HCT116 (cell line): ENCODE measurements around the gene EXOC6B. TPM values are rescaled to one million over a fixed set of nuclear protein-coding genes. Genes with fewer than 3 reads are reported as not detected.

Source experiments
- ATAC-seq: fragments of 200-7000 bp; cut with Tn5 transposase; 2 replicates; pipeline ENCODE4 v1.9.1; 2020; ENCODE audit warnings: mild to moderate bottlenecking, moderate library complexity
- BruUV-seq: library from RNA; stranded (reverse); fragments of 400-500 nt; replicated peaks from 2 replicates; lab custom pipeline; 2021; lab: Mats Ljungman, UMichigan
- CTCF ChIA-PET: fragments of 300-600 bp; sonication (Branson Sonifier 250); formaldehyde crosslinking; loops from one replicate; lab custom pipeline; 2021; ENCODE audit warnings: antibody characterized with exemption; lab: Charles Lee
- POLR2A ChIA-PET: fragments of 300-600, 350-600 bp; sonication (Branson Sonifier 250); formaldehyde crosslinking; loops from one replicate; lab custom pipeline; 2021; ENCODE audit warnings: antibody characterized with exemption; lab: Charles Lee
- RAD21 ChIA-PET, 2 experiments: fragments of 300-600 bp; sonication (Branson Sonifier 250); formaldehyde crosslinking; loops; one replicate each; lab custom pipeline; 2023; ENCODE audit warnings: low total read pairs in 2 of 2; ENCODE audit not compliant: uncharacterized antibody in 2 of 2, unreplicated experiment in 2 of 2, low non-redundant PET in 1 of 2; lab: Charles Lee
- DNase-seq: peaks from one replicate; pipeline ENCODE4 v3.0.0-alpha.2; 2010; ENCODE audit warnings: low read depth, low spot score
- H2AFZ ChIP-seq: fragments of 200-600 bp; shearing (Covaris generic), sonication (generic); 2 replicates; pipeline ENCODE4 v1.6.1; 2017; ENCODE audit warnings: low read depth, mixed run types, mixed read lengths, antibody characterized with exemption, low read length; ENCODE audit not compliant: poor library complexity, severe bottlenecking
- H3K27ac ChIP-seq: 2 replicates; pipeline ENCODE4 v1.5.1; 2012; ENCODE audit warnings: low read depth, low read length
- H3K27me3 ChIP-seq: fragments of 200-600 bp; sonication (generic); 2 replicates; pipeline ENCODE4 v1.6.1; 2016; ENCODE audit warnings: mixed run types, low read length, mixed read lengths; ENCODE audit not compliant: insufficient read depth
- H3K36me3 ChIP-seq, 2 experiments: fragments of 200-500 bp in 1 of 2; fragments of 200-600 bp in 1 of 2; sonication (Bioruptor generic) in 1 of 2; sonication (generic) in 1 of 2; 2 replicates each; pipeline versions ENCODE4 v1.5.1 to v1.6.1; 2014 to 2016; ENCODE audit warnings: low read length in 2 of 2, inconsistent platforms in 1 of 2, mixed read lengths in 1 of 2, mixed run types in 1 of 2; ENCODE audit not compliant: insufficient read depth in 2 of 2, control insufficient read depth in 1 of 2
- H3K4me1 ChIP-seq, 2 experiments: fragments of 200-600 bp in 1 of 2; sonication (generic) in 1 of 2; 2 replicates each; pipeline versions ENCODE4 v1.5.1 to v1.6.1; 2012 to 2017; ENCODE audit warnings: low read length in 2 of 2, inconsistent platforms in 1 of 2, mild to moderate bottlenecking in 1 of 2, mixed read lengths in 1 of 2, mixed run types in 1 of 2, moderate library complexity in 1 of 2; ENCODE audit not compliant: insufficient read depth in 2 of 2, control insufficient read depth in 1 of 2
- H3K4me2 ChIP-seq: fragments of 200-600 bp; sonication (generic); 2 replicates; pipeline ENCODE4 v1.6.1; 2017; ENCODE audit warnings: mixed run types, low read length, mixed read lengths
- H3K4me3 ChIP-seq, 2 experiments: fragments of 200-600 bp in 1 of 2; sonication (generic) in 1 of 2; replicated peaks in 1 of 2; 2 replicates each; pipeline ENCODE4 v1.5.1; 2011 to 2016; ENCODE audit warnings: low read length in 2 of 2, control low read depth in 1 of 2, low read depth in 1 of 2, mild to moderate bottlenecking in 1 of 2, mixed read lengths in 1 of 2, mixed run types in 1 of 2
- H3K79me2 ChIP-seq: fragments of 200-600 bp; sonication (generic); 2 replicates; pipeline ENCODE4 v1.6.1; 2017; ENCODE audit warnings: mild to moderate bottlenecking, mixed run types, low read length, moderate library complexity, mixed read lengths; ENCODE audit not compliant: insufficient read depth
- H3K9ac ChIP-seq: fragments of 200-600 bp; sonication (generic); 2 replicates; pipeline ENCODE4 v1.6.1; 2016; ENCODE audit warnings: low read length, mixed read lengths
- H3K9me2 ChIP-seq: fragments of 200-600 bp; sonication (generic), shearing (Covaris generic); 2 replicates; pipeline ENCODE4 v1.6.1; 2017; ENCODE audit warnings: mixed run types, mild to moderate bottlenecking, moderate library complexity; ENCODE audit not compliant: insufficient read depth
- H3K9me3 ChIP-seq, 2 experiments: fragments of 200-500 bp in 1 of 2; fragments of 200-600 bp in 1 of 2; sonication (Bioruptor generic) in 1 of 2; sonication (generic) in 1 of 2; 2 replicates each; pipeline ENCODE4 v1.6.1; 2014 to 2017; ENCODE audit warnings: low read length in 2 of 2, mixed read lengths in 2 of 2, inconsistent platforms in 1 of 2, low read depth in 1 of 2, mild to moderate bottlenecking in 1 of 2, mixed run types in 1 of 2, moderate library complexity in 1 of 2; ENCODE audit not compliant: control insufficient read depth in 1 of 2, insufficient read depth in 1 of 2
- H4K20me1 ChIP-seq: fragments of 200-600 bp; sonication (generic), shearing (Covaris generic); 2 replicates; pipeline ENCODE4 v1.6.1; 2017; ENCODE audit warnings: mixed run types, mild to moderate bottlenecking, moderate library complexity; ENCODE audit not compliant: insufficient read depth
- CEBPB ChIP-seq: IDR thresholded peaks from 2 replicates; pipeline ENCODE4 v1.6.1; 2012; ENCODE audit warnings: low read depth
- ELF1 ChIP-seq: IDR thresholded peaks from 2 replicates; pipeline ENCODE4 v1.6.1; 2012; ENCODE audit warnings: low read depth, borderline replicate concordance
- EZH2 ChIP-seq: fragments of 200-600 bp; sonication (generic); IDR thresholded peaks from 2 replicates; pipeline ENCODE4 v1.6.1; 2017; ENCODE audit warnings: antibody characterized with exemption, mixed run types
- EZH2phosphoT487 ChIP-seq: fragments of 200-600 bp; IDR thresholded peaks from 2 replicates; pipeline ENCODE4 v1.6.1; 2018; ENCODE audit warnings: antibody characterized with exemption, borderline replicate concordance
- FOSL1 ChIP-seq: IDR thresholded peaks from 2 replicates; pipeline ENCODE4 v1.6.1; 2012; ENCODE audit warnings: low read depth
- JUND ChIP-seq: IDR thresholded peaks from 2 replicates; pipeline ENCODE4 v1.6.1; 2012
- POLR2A ChIP-seq: IDR thresholded peaks from 2 replicates; pipeline ENCODE4 v1.7.0; 2011; ENCODE audit warnings: borderline replicate concordance; ENCODE audit not compliant: insufficient read depth, insufficient read length; ENCODE audit errors: extremely low read depth
- POLR2AphosphoS5 ChIP-seq: IDR thresholded peaks from 2 replicates; pipeline ENCODE4 v1.6.1; 2011; ENCODE audit warnings: mild to moderate bottlenecking, low read depth, low read length, moderate library complexity
- RAD21 ChIP-seq: IDR thresholded peaks from 2 replicates; pipeline ENCODE4 v1.6.1; 2012; ENCODE audit warnings: low read depth, mild to moderate bottlenecking
- SIN3A ChIP-seq: IDR thresholded peaks from 2 replicates; pipeline ENCODE4 v1.6.1; 2012; ENCODE audit warnings: low read depth
- SP1 ChIP-seq: IDR thresholded peaks from 2 replicates; pipeline ENCODE4 v1.6.1; 2012; ENCODE audit warnings: low read depth
- SRF ChIP-seq: IDR thresholded peaks from 2 replicates; pipeline ENCODE4 v1.6.1; 2012; ENCODE audit warnings: low read depth
- TCF7L2 ChIP-seq: IDR thresholded peaks from 2 replicates; pipeline ENCODE4 v1.7.0; 2011; ENCODE audit warnings: borderline replicate concordance, inconsistent platforms; ENCODE audit not compliant: insufficient read depth, insufficient read length; ENCODE audit errors: extremely low read depth
- YY1 ChIP-seq: IDR thresholded peaks from 2 replicates; pipeline ENCODE4 v1.6.1; 2011; ENCODE audit warnings: low read length, low read depth, moderate library complexity, mild to moderate bottlenecking; ENCODE audit not compliant: insufficient replicate concordance; ENCODE audit errors: extremely low read depth
- ZFX ChIP-seq: fragments of 450-650 bp; IDR thresholded peaks from 2 replicates; pipeline ENCODE4 v1.6.1; 2017
- ZNF274 ChIP-seq: fragments of 200-500 bp; sonication (Bioruptor generic); IDR thresholded peaks from 2 replicates; pipeline ENCODE4 v1.6.1; 2014; ENCODE audit warnings: mild to moderate bottlenecking, low read depth, low read length, inconsistent platforms
- intact Hi-C: fragments of 100-400 bp; cut with micrococcal nuclease; formaldehyde crosslinking; loops from 2 replicates; pipeline ENCODE4 v1.10.0; 2022
- total RNA-seq: library from RNA; stranded (reverse); gene quantifications from one replicate; pipeline ENCODE4 v1.2.1, GENCODE V29; 2021; ENCODE audit not compliant: unreplicated experiment
- TF ChIP-seq, protein P1 (sequence below), 3 experiments: fragments of 200-600 bp in 1 of 3; sonication (generic) in 1 of 3; IDR thresholded peaks in 2 of 3; conservative IDR thresholded peaks in 1 of 3; 2 replicates each; pipeline ENCODE4 v1.5.1; 2012 to 2017; ENCODE audit warnings: low read depth in 2 of 3, low read length in 2 of 3, antibody characterized with exemption in 1 of 3, borderline replicate concordance in 1 of 3, control low read depth in 1 of 3, mild to moderate bottlenecking in 1 of 3, mixed read lengths in 1 of 3, mixed run types in 1 of 3, moderate library complexity in 1 of 3; ENCODE audit not compliant: insufficient read depth in 1 of 3
- TF ChIP-seq, protein P2 (sequence below): IDR thresholded peaks from 2 replicates; pipeline ENCODE4 v1.6.1; 2012
- TF ChIP-seq, protein P3 (sequence below): IDR thresholded peaks from 2 replicates; pipeline ENCODE4 v1.6.1; 2012

EXOC6B gene
- total RNA-seq, 1 experiment from 2014 or later, result 25.4 TPM

DNA sequence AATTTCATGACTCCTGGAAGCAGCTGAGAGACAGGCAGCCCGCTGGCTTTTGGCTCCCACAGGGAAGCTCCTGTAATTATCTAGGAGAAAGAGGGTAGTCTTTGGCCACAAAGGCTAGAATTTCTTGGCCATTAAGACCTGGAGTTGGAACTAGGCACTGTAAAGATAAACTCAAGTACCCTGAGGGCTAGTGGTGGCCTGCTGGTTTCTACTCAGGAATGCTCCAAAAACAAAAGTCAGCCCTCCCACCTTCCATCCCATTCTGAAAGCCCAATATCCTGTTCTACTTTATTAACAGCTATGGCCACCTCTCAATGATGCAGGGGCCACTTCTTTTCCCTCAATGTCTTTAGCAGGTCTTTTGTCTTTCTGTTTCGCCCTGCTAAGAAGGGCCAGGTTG, 644.2 kb downstream of the EXOC6B start:
- POLR2A ChIA-PET, result no interaction called here
- Histone ChIP-seq H3K9me3 (no peaks in the 10 kb centered on the region), H4K20me1 (no peaks in the 10 kb centered on the region), H3K4me1 (peaks cover 2 to 13% of the 10 kb centered on the region in 2 experiments; a peak in 2 of 4 replicates), H3K27me3 (no peaks in the 10 kb centered on the region), H3K9ac (no peak overlapping the region), H3K36me3 (no peaks in the 10 kb centered on the region), H3K4me2 (no peak overlapping the region), H2AFZ (no peak overlapping the region), H3K4me3 (no peak overlapping the region), H3K27ac (no peak overlapping the region), H3K79me2 (no peaks in the 10 kb centered on the region), H3K9me2 (no peaks in the 10 kb centered on the region)
- TF ChIP-seq RAD21 (no peak), EZH2phosphoT487 (no peak), ZFX (no peak), POLR2A (no peak), EZH2 (no peak), SIN3A (no peak)
- TF ChIP-seq, protein P1, sequence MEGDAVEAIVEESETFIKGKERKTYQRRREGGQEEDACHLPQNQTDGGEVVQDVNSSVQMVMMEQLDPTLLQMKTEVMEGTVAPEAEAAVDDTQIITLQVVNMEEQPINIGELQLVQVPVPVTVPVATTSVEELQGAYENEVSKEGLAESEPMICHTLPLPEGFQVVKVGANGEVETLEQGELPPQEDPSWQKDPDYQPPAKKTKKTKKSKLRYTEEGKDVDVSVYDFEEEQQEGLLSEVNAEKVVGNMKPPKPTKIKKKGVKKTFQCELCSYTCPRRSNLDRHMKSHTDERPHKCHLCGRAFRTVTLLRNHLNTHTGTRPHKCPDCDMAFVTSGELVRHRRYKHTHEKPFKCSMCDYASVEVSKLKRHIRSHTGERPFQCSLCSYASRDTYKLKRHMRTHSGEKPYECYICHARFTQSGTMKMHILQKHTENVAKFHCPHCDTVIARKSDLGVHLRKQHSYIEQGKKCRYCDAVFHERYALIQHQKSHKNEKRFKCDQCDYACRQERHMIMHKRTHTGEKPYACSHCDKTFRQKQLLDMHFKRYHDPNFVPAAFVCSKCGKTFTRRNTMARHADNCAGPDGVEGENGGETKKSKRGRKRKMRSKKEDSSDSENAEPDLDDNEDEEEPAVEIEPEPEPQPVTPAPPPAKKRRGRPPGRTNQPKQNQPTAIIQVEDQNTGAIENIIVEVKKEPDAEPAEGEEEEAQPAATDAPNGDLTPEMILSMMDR (IDR thresholded peaks at IDR 0.05 in 2 of 3, conservative IDR thresholded peaks at IDR 0.05 in 1 of 3; ENCODE audit: borderline replicate concordance in 1 of 3, insufficient read depth in 1 of 3, low read depth in 2 of 3, low read length in 2 of 3), result no peak
- TF ChIP-seq, protein P2, sequence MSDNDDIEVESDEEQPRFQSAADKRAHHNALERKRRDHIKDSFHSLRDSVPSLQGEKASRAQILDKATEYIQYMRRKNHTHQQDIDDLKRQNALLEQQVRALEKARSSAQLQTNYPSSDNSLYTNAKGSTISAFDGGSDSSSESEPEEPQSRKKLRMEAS, result no peak
- RAD21 ChIA-PET, result no interaction called here
- no TSS peak for BruUV-seq
- intact Hi-C loops, result no loop called here
- DNase-seq (no peak), ATAC-seq (no peak)
- CTCF ChIA-PET, result no interaction called here

DNA sequence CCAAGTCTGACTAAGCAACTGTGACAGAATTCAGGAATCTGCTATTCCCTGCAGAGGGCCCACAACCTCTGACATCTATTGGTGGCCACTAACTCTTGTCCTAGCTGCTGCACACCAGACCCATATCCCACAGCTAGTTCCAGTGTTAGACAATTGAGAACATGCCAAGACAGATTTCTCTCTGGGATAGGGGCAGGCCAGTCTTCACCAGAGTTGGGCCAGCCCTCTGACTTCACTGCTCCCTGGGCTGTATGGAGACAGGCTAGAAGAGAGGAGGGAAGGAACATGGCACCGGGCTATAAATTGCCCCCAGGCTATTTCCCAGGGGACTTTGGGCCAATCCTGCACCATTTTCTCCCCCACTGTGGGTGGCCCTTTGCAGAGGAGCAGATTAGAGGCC, 645.5 kb downstream of the EXOC6B start:
- Histone ChIP-seq H3K9me2 (no peaks in the 10 kb centered on the region), H3K4me1 (peaks cover 2 to 13% of the 10 kb centered on the region in 2 experiments; a peak in 2 of 4 replicates), H3K36me3 (no peaks in the 10 kb centered on the region), H2AFZ (no peak overlapping the region), H3K4me2 (no peak overlapping the region), H3K27me3 (no peaks in the 10 kb centered on the region), H3K27ac (no peak overlapping the region), H3K9ac (no peak overlapping the region), H4K20me1 (no peaks in the 10 kb centered on the region), H3K4me3 (no peak overlapping the region), H3K9me3 (no peaks in the 10 kb centered on the region), H3K79me2 (no peaks in the 10 kb centered on the region)
- ATAC-seq (no peak), DNase-seq (no peak)
- intact Hi-C loops, result no loop called here
- TF ChIP-seq FOSL1, result no peak
- TF ChIP-seq, protein P3, sequence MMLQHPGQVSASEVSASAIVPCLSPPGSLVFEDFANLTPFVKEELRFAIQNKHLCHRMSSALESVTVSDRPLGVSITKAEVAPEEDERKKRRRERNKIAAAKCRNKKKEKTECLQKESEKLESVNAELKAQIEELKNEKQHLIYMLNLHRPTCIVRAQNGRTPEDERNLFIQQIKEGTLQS, result no peak
- no peak for TF ChIP-seq ZFX
- TF ChIP-seq YY1, result no peak
- no peak for TF ChIP-seq ZNF274
- no peak for TF ChIP-seq TCF7L2
- no peak for TF ChIP-seq JUND
- TF ChIP-seq ELF1, result no peak
- no peak for TF ChIP-seq SIN3A
- no peak for TF ChIP-seq POLR2A
- no peak for TF ChIP-seq EZH2
- TF ChIP-seq CEBPB, result no peak
- no peak for TF ChIP-seq SRF
- TF ChIP-seq POLR2AphosphoS5, result no peak
- TF ChIP-seq SP1, result no peak
- TF ChIP-seq, protein P2, result no peak
- ChIA-PET RAD21 (no interaction called here), CTCF (no interaction called here), POLR2A (no interaction called here)
- BruUV-seq, result no TSS peak
